ENCODE data around the gene UNC45A.
A peak's percentile ranks its signal among the peaks of the same experiment; 100 is the strongest.

UNC45A gene

GRCh38 chr15:90968434-90968833 is 33.3 kb downstream of the UNC45A start:
- DNase-seq: no peak

- DNase-seq: no peak
These were observed 35.2 kb downstream of the UNC45A start for GRCh38 chr15:90970274-90970673.

- DNase-seq: no peak
These were observed 37.0 kb downstream of the UNC45A start for GRCh38 chr15:90972133-90972532.

- no peak for DNase-seq
These were observed 39.1 kb downstream of the UNC45A start for GRCh38 chr15:90974216-90974615.

GRCh38 chr15:90979582-90979981 is 44.5 kb downstream of the UNC45A start:
- no peak for DNase-seq

GRCh38 chr15:90981681-90982080 is 46.6 kb downstream of the UNC45A start:
- no peak for DNase-seq

- no peak for DNase-seq
These were observed 47.0 kb downstream of the UNC45A start for GRCh38 chr15:90982135-90982534.

- DNase-seq: no peak
These were observed 51.9 kb downstream of the UNC45A start for GRCh38 chr15:90986790-90987507.

GRCh38 chr15:90987561-90988141 is 52.6 kb downstream of the UNC45A start:
- DNase-seq: no peak

GRCh38 chr15:90988296-90988695 is 53.2 kb downstream of the UNC45A start:
- DNase-seq: no peak

- DNase-seq: no peak
These were observed 54.1 kb downstream of the UNC45A start for GRCh38 chr15:90989040-90989768.

GRCh38 chr15:90990446-90990845 is 55.4 kb downstream of the UNC45A start:
- DNase-seq: no peak

GRCh38 chr15:90991587-90992285 is 56.7 kb downstream of the UNC45A start:
- no peak for DNase-seq

- peak; percentile 4 for DNase-seq
These were observed 59.0 kb downstream of the UNC45A start for GRCh38 chr15:90994059-90994416.

- peak; percentile 98 for DNase-seq
These were observed 59.6 kb downstream of the UNC45A start, which contains the start of gene PRC1 for GRCh38 chr15:90994417-90995311. Gene PRC1 (minus strand): TSS chr15:90994535. CDS start chr15:90994417, 118 bp downstream.

GRCh38 chr15:90998737-90999136 is 63.7 kb downstream of the UNC45A start:
- DNase-seq: no peak

- no peak for DNase-seq
These were observed 66.1 kb downstream of the UNC45A start for GRCh38 chr15:91001209-91001608.
